GM19395 (cell line): ENCODE results near the gene OR2J2.
"Not testable (repeated sequence)": the region's sequence is repeated elsewhere in the genome, so short reads cannot be mapped to it uniquely, and the experiment has no call there.

ENCODE experiments used
- ATAC-seq: cut with Tn5 transposase; IDR thresholded peaks from one replicate; pipeline ENCODE4 v1.9.1; 2021; ENCODE audit warnings: mild to moderate bottlenecking, moderate library complexity; ENCODE audit not compliant: unreplicated experiment

Gene OR2J2

GRCh38 chr6:29218056-29218455, 47.3 kb downstream of the OR2J2 start:
- ATAC-seq: not testable (repeated sequence)
